ENCODE results near the gene ROBO1. TPM values are rescaled to one million over a fixed set of nuclear protein-coding genes. Genes with fewer than 3 reads are reported as not detected.
A peak's percentile ranks its signal among the peaks of the same experiment; 100 is the strongest.

ROBO1 gene
- total RNA-seq, 1 experiment from 2014 or later: 35.5 TPM

- H3K9me2 ChIP-seq (replicated peaks; ENCODE audit: low read length): no peaks in the 10 kb centered on the region
- no peak overlapping the region for H3K9ac ChIP-seq (ENCODE audit: low read length)
- ChIA-PET CTCF (no interaction called here), POLR2A (ENCODE audit: unreplicated experiment) (no interaction called here)
- H2AFZ ChIP-seq (ENCODE audit: low read length): no peak overlapping the region
- no peak for ATAC-seq
- no peaks in the 10 kb centered on the region for H3K36me3 ChIP-seq (ENCODE audit: low read depth, low read length)
- H3F3A ChIP-seq (ENCODE audit: low read length, unreplicated experiment): no peaks in the 10 kb centered on the region
- intact Hi-C loops (cut with micrococcal nuclease): no loop called here
- peaks cover 27% of the 10 kb centered on the region for H3K27me3 ChIP-seq (ENCODE audit: low read length)
- H4K20me1 ChIP-seq (ENCODE audit: low read length): no peaks in the 10 kb centered on the region
- DNase-seq: no peak
- no TSS peak for BruUV-seq (replicated peaks)
- H3K4me3 ChIP-seq (ENCODE audit: low read length): no peak overlapping the region
- H3K27ac ChIP-seq (ENCODE audit: low read length): no peak overlapping the region
- H3K4me2 ChIP-seq (ENCODE audit: low read length): no peak overlapping the region
- no peaks in the 10 kb centered on the region for H3K4me1 ChIP-seq (ENCODE audit: insufficient read depth, low read length)
- TF ChIP-seq EZH2 (IDR thresholded peaks at IDR 0.05; ENCODE audit: low read length, unreplicated experiment) (no peak), EZH2phosphoT487 (IDR thresholded peaks at IDR 0.05; ENCODE audit: borderline replicate concordance, low read length) (no peak)
- TF ChIP-seq, protein P1, sequence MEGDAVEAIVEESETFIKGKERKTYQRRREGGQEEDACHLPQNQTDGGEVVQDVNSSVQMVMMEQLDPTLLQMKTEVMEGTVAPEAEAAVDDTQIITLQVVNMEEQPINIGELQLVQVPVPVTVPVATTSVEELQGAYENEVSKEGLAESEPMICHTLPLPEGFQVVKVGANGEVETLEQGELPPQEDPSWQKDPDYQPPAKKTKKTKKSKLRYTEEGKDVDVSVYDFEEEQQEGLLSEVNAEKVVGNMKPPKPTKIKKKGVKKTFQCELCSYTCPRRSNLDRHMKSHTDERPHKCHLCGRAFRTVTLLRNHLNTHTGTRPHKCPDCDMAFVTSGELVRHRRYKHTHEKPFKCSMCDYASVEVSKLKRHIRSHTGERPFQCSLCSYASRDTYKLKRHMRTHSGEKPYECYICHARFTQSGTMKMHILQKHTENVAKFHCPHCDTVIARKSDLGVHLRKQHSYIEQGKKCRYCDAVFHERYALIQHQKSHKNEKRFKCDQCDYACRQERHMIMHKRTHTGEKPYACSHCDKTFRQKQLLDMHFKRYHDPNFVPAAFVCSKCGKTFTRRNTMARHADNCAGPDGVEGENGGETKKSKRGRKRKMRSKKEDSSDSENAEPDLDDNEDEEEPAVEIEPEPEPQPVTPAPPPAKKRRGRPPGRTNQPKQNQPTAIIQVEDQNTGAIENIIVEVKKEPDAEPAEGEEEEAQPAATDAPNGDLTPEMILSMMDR (conservative IDR thresholded peaks at IDR 0.05; ENCODE audit: low read depth, low read length): no peak
- H3K79me2 ChIP-seq (ENCODE audit: low read length): no peaks in the 10 kb centered on the region
- no peaks in the 10 kb centered on the region for H3K9me3 ChIP-seq (ENCODE audit: low read length)
Measured at GRCh38 chr3:79125313-79125984, 642.3 kb downstream of the ROBO1 start.

DNA sequence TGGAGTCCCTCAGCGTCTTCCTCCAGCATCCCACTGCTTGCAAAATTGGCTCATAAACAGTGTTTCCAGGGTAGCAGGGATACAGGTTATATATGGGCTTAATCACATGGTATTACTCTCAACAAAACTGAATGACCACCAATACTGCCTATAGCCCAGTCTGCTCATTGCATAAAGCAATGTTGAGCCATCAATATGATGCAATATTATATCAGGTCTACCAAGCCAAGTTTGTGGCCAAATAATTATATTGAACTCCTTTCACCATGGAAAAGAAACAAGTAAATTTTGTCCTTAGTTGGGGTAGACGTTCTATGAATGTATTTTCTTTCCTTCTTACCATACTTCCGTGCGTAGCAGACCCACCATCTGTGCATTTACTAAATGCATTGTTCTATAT is 652.3 kb downstream of the ROBO1 start:
- ChIA-PET POLR2A (ENCODE audit: unreplicated experiment) (no interaction called here), CTCF (no interaction called here)
- Histone ChIP-seq H3K4me1 (ENCODE audit: insufficient read depth, low read length) (no peaks in the 10 kb centered on the region; the same call in 1 of the 2 replicates), H4K20me1 (ENCODE audit: low read length) (no peaks in the 10 kb centered on the region), H3K27ac (ENCODE audit: low read length) (no peak overlapping the region), H3K27me3 (ENCODE audit: low read length) (no peaks in the 10 kb centered on the region), H3K9me3 (ENCODE audit: low read length) (no peaks in the 10 kb centered on the region), H3K9me2 (replicated peaks; ENCODE audit: low read length) (no peaks in the 10 kb centered on the region), H3K36me3 (ENCODE audit: low read depth, low read length) (no peaks in the 10 kb centered on the region), H3K9ac (ENCODE audit: low read length) (no peak overlapping the region), H2AFZ (ENCODE audit: low read length) (no peak overlapping the region), H3K79me2 (ENCODE audit: low read length) (no peaks in the 10 kb centered on the region), H3K4me2 (ENCODE audit: low read length) (no peak overlapping the region), H3F3A (ENCODE audit: low read length, unreplicated experiment) (no peaks in the 10 kb centered on the region), H3K4me3 (ENCODE audit: low read length) (no peak overlapping the region)
- intact Hi-C loops (cut with micrococcal nuclease): no loop called here
- DNase-seq: no peak
- TF ChIP-seq, protein P1 (conservative IDR thresholded peaks at IDR 0.05; ENCODE audit: low read depth, low read length): no peak
- TF ChIP-seq EZH2 (IDR thresholded peaks at IDR 0.05; ENCODE audit: low read length, unreplicated experiment) (no peak), EZH2phosphoT487 (IDR thresholded peaks at IDR 0.05; ENCODE audit: borderline replicate concordance, low read length) (no peak)
- ATAC-seq: no peak
- no TSS peak for BruUV-seq (replicated peaks)

GRCh38 chr3:79113876-79114275 is 653.9 kb downstream of the ROBO1 start:
- POLR2A ChIA-PET (ENCODE audit: unreplicated experiment): interaction anchor here (0.6 kb wide), 1 partner anchor 606 kb away, joined by 7 read pairs; no protein-coding TSS in a partner anchor
- no peaks in the 10 kb centered on the region for H3K9me2 ChIP-seq (replicated peaks; ENCODE audit: low read length)
- H3K4me3 ChIP-seq (ENCODE audit: low read length): no peak overlapping the region
- H3F3A ChIP-seq (ENCODE audit: low read length, unreplicated experiment): no peaks in the 10 kb centered on the region
- H4K20me1 ChIP-seq (ENCODE audit: low read length): no peaks in the 10 kb centered on the region
- no peaks in the 10 kb centered on the region for H3K79me2 ChIP-seq (ENCODE audit: low read length)
- no peak overlapping the region for H3K27ac ChIP-seq (ENCODE audit: low read length)
- no peaks in the 10 kb centered on the region for H3K27me3 ChIP-seq (ENCODE audit: low read length)
- H3K4me1 ChIP-seq (ENCODE audit: insufficient read depth, low read length): no peaks in the 10 kb centered on the region; the same call in 1 of the 2 replicates
- DNase-seq (peak; percentile 61), ATAC-seq (peak; percentile 89)
- no peaks in the 10 kb centered on the region for H3K36me3 ChIP-seq (ENCODE audit: low read depth, low read length)
- no peak overlapping the region for H3K9ac ChIP-seq (ENCODE audit: low read length)
- no peak overlapping the region for H2AFZ ChIP-seq (ENCODE audit: low read length)
- 0 out of 2 replicates have a peak overlapping the region, but pooled peaks have one; percentile 1 for H3K4me2 ChIP-seq (ENCODE audit: low read length)
- no peaks in the 10 kb centered on the region for H3K9me3 ChIP-seq (ENCODE audit: low read length)
- intact Hi-C loops (cut with micrococcal nuclease): no loop called here
- BruUV-seq (replicated peaks): no TSS peak
- no peak for TF ChIP-seq EZH2 (IDR thresholded peaks at IDR 0.05; ENCODE audit: low read length, unreplicated experiment)
- TF ChIP-seq, protein P1 (conservative IDR thresholded peaks at IDR 0.05; ENCODE audit: low read depth, low read length): no peak
- no peak for TF ChIP-seq EZH2phosphoT487 (IDR thresholded peaks at IDR 0.05; ENCODE audit: borderline replicate concordance, low read length)
- CTCF ChIA-PET: no interaction called here

All from PC-3 (cell line).